ENCODE results near the gene CLCA1.
"Not testable (repeated sequence)": the region's sequence is repeated elsewhere in the genome, so short reads cannot be mapped to it uniquely, and the experiment has no call there.

CLCA1 gene

DNA sequence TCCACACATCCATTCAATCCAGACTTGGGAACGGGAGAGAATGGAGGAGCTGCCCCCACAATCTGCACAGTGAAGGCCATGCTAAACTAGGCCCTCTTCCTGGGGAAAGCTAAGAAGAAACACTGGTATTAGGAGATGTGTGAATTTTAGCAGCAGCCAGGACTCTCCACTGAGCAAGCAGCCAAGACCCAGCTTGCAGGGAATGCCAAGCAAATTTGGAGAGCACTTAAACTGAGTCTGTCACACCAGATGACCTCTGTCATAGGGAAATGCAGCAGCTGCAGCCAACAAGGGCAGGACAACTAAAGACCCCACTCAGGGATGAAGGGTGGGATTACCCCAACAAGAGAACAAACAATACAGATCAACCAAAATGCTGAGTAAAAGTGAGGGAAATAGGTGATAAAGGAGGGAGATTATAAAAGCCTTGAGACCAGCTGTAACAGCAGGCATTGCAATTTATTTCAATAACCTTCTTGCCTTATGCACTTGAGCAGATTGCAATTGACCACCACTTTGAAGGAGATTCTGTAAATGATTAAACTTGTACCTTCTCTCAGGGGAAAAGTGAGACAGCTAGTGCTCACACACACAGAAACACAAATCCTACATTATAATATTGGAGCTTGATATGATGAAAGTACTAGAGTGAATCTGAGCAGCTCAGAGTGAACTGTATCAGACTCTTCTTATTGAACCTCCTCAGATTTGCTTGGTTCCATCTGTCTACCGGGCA, 2.5 kb upstream of the CLCA1 start:
- no peak for DNase-seq

DNA sequence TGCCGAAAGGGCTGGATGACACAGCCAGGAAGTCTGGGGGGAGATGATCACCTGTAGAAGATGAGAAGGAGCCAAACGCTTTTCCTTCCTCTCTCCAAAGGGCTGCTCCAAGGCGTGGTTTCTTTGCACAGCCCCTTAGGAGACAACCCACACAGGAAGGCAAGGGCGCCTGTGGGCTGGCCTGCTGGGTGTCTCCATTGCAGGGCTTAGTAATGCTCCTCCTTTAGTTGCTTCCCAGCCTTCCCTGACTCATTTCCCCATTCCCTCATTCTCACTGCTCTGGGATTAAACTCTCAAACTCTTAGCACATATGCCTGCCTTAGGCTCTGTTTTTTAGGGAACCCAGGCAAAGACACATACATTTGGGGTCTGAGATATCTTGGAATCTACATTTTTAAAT, 1.7 kb upstream of the CLCA1 start:
- no peak for DNase-seq

DNA sequence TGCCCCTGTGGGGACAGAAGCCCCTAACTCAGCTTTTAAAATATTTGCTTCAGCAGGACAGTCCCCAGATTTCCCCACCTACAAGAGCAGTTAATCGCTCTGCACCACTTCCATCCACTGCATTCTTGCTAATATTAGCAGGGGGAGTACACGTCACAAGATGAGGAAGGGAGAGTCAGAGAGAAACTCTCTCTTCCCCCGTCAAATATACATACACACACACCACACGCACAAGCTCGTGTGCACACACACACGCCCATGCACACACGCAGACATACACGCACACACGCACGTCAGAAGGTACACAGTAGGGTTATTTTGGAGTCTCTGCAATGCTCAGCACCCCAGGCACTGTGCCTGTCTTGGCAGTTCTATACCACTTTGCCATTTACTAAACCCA, 2.1 kb downstream of the CLCA1 start:
- DNase-seq, result no peak

DNA sequence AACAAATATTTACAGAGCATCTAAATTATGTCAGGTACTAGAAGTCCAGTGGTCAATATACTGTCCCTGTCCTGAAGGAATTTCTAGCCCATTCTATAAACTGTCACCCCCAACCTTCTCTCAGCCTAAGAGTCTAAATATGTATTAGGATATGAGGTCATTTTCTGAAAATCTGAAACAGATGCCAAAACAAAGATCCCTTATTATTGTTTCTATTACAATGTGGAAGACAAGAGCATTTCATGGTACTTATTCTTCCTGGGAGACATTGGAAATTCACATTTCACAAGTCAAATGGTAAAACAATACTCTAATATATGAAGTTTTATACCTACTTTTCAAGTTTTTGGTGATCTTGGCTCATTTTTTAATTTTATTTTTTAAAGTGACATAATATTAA, 2.6 kb downstream of the CLCA1 start:
- DNase-seq, result no peak

DNA sequence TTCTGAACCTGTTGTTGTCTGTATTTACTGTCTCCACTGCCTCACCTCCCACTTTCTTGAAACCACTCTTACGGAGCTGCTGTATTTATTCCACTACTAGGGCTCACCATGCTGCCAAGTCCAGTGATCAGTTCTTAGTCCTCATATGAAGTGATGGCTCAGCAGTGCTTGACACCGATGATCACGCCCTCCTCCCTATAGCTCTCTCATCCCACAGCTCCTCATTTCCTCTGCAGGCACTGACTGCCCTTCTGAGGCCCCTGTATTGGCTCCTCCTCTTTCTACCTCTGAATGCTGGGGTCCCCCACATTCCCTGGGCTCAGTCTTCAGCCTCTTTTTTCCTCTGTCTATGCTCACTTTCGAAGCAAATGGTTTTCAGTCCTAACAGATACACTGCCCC, 3.4 kb downstream of the CLCA1 start:
- no peak for DNase-seq

DNA sequence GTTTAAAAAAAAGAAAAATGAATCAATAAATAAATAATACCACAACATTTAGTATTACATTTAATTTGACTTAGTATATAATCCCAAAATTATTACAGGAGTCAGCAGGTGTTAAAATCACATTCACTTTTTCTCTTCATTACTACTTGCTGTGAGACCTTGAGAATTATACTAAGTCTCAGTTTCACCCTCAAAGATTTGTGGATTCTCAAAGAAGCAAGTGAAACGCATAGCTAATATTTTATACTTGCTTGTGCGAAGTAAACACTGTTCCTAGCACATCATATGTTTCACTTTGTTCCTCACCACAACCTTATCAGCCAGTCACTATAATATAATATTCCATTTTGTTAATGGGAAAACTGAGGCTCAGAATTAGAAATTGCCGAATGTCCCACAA, 4.0 kb downstream of the CLCA1 start:
- no peak for DNase-seq

DNA sequence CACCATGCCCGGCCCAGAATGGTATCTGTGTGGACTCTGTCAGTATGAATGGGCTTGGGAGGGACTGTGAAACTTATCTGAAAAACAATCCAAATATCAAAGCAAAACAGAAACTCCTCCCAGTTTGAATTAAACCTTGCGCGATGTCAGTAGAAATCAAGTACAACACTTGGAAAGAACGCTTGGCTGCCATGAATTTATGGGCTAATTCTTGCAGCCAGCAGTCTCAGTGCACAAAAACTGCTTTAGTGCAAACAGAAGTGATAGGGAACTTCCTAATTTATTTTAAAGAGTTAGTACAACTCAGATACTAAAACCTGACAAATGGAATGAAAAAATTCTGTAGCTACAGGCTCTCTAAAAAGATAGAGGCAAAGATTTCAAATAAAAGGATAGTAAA, 8.5 kb downstream of the CLCA1 start:
- no peak for DNase-seq

DNA sequence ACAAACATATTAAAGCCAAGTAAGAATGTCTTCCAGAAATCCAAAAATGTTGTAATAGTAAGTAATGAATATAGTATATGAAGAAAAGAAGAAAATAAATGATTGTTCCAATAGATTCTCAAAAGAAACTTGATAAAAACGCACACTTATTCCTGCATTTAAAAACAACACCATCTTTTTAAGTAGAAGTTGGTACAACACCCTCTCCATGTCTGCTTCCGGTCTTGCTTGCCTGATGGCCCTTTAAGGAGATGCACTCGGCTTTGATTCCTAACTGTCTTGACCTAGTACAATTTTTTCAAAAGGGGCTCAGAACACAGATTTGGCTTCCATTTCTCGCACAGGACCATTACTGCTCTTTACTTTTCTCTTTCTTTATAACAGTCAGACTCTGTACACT, 9.0 kb downstream of the CLCA1 start:
- no peak for DNase-seq

DNA sequence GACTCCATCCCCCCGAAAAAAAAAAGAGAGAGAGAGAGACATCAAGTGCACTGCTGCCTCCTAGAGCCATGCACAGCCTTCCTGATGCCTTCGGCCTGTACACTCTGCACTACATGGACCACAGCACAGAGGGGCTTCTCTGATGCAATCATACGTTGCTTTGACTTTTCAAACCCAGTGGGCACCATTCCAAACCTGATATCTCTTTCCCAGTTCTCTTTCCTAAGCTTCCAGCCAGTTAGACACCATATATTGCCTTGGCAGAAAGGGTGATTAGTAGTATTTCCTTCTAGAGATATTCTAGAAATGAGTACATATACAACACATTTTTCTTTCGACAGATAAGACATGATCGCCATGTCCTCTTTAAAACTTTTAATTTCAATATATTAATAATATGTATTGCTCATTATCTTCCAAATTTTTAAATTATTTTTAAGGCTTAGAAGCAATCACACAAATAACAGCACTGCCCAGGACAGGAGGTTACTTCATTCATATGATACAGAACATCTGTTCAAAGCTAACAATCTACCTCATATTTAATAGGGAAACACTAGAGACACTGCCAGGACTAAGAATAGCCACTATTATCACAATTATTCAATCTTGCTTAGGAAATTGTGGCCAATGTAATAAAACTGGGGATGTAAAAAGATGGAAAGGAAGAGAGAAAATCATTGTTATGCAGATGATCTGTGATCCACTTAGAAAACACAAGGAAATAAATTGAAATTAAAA, 9.9 kb downstream of the CLCA1 start:
- DNase-seq, result no peak

DNA sequence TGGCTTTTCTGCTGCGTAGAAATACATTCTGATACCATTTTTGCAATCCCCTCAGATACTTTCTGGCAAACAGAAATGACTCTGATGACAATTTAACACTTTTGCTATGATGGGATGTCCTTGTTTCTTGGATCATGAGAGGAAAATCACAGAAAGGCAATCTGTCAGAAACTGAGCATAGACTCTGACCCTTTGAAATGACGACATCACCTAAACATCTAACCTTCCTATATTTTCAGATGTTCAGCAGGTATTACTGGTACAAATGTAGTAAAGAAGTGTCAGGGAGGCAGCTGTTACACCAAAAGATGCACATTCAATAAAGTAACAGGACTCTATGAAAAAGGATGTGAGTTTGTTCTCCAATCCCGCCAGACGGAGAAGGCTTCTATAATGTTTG, 13.2 kb downstream of the CLCA1 start:
- no peak for DNase-seq

DNA sequence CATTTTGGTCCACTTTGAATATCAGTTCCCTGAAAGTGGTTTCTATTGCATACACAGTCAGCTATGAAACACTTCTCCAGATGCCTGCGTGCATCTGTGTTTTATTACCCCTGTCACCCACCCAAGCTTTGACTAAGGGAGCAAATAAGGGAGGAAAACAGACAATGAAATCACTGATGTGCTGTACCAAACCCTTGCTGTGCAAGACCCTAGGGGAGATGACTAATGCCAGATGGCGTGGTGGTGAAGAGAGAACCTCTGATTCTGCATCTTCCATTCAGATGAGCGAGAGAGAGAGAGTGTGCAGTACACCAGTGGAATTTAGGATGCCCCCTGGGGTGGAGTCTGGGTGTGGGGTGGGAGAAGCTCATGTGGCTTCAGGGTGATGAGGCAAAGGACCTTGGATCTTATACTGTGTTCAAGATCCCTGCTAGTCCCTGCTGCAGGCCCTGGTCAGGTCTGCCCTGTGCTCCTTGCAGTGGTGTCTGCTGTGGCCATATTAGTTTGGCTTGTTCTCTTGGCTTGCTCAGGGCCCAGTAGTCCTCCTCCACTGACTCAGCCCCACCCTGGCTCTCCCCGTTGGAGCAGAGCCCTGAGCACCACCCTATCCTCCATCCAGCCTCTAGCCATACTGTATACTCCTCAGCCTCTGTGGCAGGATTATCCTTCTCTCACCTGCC, 18.5 kb downstream of the CLCA1 start:
- DNase-seq, result no peak

DNA sequence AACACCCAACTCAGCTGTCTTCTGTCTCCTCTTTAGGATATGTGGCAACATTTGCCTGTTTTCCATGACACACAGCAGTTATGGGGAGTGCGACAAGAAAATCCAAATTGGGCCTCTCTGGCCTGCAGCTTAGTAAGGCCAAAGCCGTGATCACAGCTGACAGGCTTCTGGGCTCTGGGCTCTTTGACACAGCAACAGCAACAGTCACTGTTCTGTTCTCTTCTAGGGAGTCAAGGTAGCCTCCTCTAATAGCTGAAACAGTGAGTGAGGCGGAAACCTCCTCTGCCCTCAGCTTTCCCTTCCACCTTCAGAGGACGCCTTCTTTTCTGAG, 19.0 kb downstream of the CLCA1 start:
- DNase-seq, result no peak

DNA sequence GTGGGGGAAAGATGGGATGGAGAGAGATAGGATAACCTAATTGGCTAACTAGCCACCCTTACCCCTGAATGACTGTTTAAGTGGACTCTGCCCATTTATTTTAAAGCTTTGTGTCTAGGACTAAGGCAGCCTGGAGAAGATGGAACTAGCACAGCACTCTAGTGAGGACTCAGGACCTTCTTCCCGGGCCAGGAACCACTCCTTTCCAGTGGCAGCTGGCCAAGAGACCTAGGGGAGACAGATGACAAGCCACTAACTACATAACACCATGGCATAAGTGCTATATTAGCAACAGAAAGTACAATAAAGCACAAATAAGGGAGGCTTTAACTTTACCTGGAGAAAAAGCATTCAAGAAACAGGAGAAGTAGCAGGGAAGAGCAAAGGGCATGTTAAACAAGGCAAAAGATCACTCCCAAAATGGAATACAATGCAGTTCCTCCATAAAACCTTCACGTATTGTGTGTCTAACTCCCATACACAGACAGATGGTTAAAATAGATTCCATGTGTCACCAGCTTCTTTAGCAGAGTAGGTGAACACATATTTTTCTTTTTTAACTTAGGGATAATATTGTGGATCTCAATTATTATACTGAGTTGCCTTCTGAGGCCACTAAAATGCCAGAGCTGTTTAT, 20.6 kb downstream of the CLCA1 start:
- no peak for DNase-seq

DNA sequence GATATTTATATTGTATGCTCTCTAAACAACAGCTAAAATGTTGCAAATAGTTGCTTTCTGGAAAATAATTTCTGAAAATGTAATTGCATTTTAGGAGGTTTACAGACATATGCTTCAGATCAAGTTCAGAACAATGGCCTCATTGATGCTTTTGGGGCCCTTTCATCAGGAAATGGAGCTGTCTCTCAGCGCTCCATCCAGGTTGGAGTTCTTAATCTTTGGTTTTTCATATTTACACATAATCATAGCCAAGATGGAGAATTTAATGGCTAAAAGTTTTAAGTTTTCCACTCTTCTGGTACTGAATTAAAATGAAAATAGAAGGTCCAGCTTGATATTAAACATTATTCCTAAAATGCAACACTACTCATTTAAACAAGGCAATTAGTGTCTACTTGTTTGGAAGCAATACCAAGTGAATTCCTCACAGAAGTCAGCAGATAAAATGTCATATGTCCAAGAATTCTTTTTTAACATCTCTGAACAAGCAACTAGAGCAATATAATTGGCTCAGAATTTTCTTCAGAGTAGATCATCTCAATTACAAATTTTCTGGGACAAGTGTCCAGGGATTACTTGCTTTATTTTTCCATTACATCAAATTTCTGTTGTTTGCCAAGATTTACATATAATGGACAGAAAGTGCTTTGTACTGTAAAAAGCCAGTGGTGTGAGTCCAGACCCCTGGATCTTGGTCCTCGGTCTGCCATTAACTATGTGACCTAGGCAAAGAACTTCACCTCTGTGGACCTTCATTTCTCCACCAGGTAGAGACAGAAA, 22.6 kb downstream of the CLCA1 start:
- no peak for DNase-seq

DNA sequence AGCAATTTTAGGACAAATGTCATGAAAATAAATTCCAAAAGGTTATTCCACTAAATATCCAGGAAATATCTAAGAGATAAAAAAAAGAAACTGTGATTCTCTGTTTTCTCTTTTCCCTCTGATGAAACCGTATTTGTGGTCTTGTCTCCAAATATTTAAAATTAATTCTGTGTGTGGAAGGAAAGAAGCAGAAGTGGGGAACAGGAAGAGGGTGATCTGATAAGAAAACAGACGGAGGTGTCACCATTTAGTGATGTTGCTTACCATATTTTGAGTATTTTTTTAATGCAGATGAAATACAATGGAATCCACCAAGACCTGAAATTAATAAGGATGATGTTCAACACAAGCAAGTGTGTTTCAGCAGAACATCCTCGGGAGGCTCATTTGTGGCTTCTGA, 29.6 kb downstream of the CLCA1 start:
- DNase-seq, result no peak

DNA sequence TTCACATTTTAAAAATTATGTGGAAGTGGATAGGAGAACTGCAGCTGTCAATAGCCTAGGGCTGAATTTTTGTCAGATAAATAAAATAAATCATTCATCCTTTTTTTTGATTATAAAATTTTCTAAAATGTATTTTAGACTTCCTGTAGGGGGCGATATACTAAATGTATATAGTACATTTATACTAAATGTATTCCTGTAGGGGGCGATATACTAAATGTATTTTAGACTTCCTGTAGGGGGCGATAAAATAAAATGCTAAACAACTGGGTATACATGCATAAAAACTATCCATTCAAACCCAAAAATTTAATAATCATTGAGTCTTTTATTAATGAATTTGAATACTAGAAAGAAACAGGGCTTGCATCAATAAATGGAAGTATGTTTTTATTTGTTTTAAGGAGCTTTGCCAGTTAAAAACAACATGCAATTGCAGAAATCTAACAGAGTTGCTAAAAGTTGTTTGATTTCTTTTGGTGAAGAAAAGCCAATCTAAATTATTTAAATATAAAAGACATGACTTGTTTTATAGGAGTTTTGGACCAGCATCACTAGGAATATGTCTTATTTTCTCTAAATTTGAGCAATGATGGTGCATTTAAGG, 31.4 kb downstream of the CLCA1 start:
- peak; percentile 5 for DNase-seq

DNA sequence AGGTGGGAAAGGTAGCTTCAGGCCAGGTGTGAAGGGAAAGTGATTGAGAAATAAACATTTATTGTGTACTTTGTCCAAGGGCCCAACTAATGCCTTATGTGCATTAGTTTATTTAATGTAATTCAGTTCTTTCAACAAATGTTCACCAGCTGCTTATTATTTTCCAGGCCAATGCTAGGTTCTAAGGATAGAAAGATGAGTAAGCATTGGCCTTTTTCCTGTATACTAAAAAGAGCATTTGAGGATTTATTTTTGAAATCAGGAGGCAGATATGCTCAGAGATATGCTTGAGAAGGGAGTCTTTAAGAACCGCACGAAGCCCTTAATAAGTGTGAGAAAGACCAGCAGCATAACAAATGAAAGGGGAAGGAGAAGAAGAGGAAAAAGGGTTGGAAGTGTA, 32.0 kb downstream of the CLCA1 start:
- DNase-seq, result no peak

DNA sequence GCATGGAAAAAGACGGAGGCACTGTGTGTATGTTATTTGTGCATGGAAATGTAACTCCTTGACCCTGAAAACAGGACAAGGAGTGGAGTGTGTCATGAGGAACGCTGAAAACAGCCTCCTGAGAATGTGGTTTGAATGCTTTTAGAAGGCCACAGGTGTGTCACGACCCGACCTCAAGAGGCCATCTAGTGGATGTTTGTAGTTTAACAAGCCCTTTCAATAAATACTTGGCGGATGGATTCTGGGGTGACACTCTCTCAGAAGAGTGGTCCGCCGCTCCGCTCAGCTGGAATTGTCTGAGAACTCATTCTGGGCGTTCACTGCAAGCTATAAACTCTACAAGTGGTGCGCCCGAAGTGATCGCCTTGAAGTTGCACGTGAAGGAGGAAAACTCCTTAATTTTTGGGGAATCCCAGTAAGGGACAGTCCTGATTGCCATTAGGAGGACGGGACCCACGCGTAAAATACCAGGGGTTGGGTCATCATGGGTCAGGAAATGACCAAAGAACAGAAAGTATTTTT, 33.5 kb downstream of the CLCA1 start:
- not testable (repeated sequence) for DNase-seq

DNA sequence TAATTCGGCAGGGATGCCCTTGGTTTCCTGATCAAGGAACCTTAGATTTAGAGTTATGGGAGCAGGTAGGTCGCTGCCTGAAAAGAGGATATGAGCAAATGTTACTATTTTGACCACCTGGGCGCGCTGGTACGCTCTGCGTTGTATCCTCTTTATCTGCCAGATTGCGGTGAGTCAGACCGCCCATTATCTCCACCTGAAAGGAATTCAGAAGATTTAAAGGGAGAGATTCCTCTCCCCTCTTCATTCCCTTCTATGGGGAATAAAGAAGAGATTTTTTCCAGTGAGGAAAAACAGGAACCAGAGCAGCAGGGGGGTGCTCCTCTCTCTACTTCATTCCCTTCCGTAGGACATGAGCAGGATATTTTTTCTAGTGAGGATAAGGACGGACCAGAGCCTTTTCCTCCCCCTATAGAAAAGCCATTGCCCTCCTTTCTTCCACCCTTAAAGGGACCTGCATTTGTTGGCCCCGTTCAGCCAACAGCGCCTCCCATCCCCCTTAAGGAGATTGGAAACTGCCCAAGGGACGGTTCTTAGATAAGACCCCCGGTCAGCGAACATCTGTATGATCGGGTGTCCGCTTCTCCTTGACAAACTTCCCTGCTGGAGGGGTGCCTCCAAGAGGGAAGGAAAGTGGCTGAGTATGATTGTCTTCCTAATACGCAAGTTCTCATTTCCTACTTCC, 34.1 kb downstream of the CLCA1 start:
- DNase-seq, result no peak

DNA sequence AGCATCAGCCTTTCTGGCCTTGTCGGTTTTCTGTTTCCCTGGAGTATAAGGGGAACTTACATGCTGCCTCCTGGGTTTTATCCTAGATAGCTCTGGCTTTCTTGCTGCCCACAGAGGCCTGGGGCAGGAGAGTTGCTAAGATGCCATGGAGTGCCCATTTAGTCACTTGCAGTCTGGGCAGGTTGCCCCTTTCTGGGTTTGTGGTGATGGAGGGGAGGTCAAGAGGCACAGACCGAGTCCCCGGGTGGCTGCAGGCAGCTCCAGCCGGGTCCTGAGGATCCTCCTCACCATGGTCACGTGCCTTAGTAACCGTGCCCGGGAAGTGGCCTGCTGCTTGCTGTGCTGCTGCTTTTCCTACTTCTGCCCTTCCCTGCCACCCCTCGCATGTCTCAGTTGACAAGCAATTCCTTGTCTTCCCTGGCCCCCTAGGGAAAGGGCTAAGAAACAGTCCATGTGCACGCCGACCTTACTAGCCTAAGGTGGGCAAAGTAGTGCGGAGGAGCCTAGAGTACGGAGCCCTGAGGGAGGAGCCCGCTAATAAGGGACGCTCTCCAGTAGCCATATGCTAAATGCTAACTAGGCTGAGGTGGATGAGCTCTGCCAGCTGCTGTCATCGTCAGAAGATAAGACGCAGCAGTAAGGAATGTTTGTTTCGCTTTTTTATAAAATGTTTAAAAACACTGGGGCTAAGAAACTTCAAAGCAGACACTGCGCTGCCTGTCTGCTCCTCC, 34.8 kb downstream of the CLCA1 start:
- no peak for DNase-seq

DNA sequence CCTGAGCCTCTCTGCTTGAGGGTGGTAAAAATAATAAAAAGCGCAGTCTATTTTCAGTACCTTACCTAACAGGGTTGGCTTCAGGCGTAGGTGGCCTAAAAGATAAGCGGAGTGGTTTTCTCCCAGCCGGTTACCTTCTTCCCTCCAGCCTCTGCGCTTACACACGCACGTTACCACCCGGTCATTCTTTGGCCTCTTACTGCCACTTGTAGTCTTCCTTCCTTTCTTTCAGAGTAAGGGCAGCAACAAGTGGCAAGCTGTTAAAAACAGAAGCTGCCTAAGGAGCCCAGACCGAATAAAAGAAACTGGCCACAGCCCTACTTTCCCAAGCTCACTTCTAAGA, 35.4 kb downstream of the CLCA1 start:
- no peak for DNase-seq

All from NCI-H1436 treated with DMSO at 0.1 percent for 48 hours (cell line).